GM20431 (cell line): ENCODE data around the gene CREBBP.
"Not testable (repeated sequence)": the region's sequence is repeated elsewhere in the genome, so short reads cannot be mapped to it uniquely, and the experiment has no call there.

ENCODE experiments used
- in situ Hi-C: fragments of 300-500 bp; cut with MseI, MboI; formaldehyde crosslinking; loops from one replicate; pipeline ENCODE4 v1.15.0; 2020; ENCODE audit warnings: low sequenced_read_pairs; ENCODE audit not compliant: unreplicated experiment

The CREBBP gene

DNA sequence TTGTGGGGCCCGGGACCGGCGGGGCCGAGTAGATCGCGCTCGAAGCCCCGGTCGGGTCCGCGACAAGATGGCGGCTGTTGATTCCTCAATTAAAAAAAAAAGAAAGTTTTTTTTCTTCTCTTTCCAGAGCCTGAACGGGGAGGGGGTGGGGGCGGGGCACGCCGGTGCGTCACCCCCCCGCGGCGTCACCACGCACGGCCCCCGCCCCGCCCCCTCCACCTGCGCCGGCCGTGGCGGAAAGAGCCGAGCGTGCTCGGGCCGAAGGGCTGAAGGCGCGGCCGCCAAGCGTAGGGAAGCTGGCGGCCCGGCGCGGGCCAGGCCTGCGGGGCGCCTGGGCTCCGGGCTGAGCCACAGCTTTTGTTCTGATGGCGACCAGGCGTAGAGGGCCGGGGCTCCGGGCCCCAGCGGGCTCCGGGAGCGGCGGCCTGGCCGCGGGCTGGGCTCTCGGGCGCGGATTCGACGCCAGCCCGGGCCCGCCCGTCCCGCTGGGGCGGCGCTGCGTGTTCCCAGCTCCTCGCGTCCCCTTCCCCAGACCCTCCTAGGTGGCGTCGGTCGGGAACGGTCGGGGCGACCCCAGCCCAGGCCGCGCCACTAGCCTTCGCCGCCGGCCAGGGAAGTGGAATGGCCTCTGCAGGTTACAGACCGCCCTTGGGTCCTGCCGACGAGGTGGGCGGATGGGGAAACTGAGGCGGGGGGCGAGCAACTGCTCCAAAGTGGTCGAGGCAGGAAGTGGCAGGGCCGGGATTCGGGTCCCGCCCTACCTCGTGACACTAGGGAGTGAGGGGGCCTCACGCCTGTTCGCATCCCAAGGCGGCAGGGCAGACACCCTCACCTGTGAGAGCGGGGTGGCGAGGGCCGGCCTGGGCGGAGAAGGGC lies at the start of gene CREBBP:
CREBBP (minus strand) TSS at position 91 of the 876 bp plus-strand sequence. CDS start 797 bp downstream, outside the sequence.
- in situ Hi-C loops: loop anchor here (25.0 kb wide), 1 partner anchor 194 kb away; no protein-coding TSS in a partner anchor

DNA sequence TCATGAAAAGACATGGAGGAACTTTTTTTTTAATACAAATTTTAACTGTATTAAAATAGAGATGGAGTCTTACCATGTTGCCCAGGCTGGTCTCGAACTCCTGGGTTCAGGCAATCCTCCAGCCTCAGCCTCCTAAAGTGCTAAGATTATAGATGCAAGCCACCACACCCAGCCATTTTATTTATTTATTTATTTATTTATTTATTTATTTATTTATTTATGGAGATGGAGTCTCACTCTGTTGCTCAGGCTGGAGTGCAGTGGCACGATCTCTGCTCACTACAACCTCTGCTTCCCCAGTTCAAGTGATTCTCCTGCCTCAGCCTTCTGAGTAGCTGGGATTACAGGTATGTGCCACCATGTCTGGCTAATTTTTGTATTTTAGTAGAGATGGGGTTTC lies 46.6 kb upstream of the CREBBP start:
- in situ Hi-C loops: not testable (repeated sequence)

DNA sequence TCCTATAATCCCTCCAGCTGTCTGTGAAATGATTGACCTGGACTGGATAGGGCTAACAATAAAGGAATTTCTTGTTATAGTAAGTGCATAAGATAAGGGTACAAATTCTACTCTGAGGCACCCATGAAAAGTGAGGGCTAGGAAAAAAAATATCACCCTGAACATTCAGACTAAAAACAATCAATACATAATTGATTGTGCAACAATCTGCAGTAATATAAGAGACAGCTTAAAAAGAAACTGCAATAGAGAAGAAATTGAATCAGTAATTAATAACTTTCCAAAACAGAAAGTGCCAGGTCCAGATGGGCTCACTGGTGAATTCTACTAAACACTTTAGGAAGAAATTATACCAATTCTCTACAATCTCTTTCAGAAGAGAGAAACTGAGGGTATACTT lies 44.2 kb upstream of the CREBBP start:
- in situ Hi-C loops: no loop called here

DNA sequence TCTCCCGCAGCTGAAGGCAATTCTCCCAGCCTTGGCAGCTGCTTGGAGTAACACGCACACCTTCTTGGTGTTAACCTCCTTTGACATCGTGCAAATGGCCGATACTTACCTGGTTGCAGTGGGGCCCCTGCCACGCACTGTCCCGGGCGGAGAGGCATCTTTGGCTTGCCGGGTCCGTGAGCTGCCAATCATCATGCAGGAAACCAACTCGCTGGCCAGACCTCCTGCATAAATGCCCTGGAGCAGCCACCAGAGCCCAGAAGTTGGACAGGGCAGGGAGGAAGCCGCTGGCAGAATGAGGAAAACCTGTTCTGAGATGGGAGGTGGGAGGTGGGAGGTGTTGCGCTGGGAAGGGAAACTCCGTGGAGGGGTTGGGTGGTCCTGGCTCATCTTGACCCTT lies 41.7 kb upstream of the CREBBP start:
- in situ Hi-C loops: no loop called here

DNA sequence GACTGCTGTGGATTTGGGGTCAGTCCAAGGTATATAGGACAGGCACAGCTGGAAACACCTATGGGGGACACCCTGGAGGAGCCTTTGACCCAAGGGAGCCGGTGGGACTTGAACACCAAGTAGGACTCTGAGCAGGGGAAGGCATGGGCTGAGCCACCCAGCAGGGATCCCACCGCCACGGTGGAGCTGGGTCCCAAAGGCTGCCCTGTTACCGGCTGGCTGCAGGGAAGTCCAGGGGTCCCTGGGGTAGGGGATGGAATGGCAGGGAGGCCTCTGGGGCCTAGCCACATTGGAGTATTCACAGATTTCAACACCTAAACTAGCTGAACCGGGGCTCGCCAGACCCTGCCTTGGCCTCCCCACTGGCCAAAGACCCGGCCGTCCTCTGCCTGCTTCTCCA lies 39.7 kb upstream of the CREBBP start:
- in situ Hi-C loops: no loop called here

DNA sequence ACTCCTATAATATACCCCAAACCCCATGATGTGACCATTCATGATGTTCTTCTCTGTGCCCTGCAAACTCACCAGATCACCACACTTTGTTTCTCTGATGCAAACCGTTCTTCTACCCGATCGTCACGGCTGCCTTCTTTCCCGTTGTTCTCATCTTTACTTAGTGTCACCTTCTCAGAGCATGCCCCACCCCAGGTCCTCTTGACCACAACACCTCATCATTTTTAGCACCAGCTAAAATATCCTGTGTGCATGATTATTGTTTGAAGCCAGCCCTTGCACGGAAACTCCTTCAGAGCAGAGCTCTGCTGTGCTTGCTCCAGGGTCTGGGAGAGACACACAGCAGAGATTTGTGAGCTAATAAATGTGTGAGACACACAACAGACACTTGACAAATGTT lies 38.9 kb upstream of the CREBBP start:
- in situ Hi-C loops: no loop called here

DNA sequence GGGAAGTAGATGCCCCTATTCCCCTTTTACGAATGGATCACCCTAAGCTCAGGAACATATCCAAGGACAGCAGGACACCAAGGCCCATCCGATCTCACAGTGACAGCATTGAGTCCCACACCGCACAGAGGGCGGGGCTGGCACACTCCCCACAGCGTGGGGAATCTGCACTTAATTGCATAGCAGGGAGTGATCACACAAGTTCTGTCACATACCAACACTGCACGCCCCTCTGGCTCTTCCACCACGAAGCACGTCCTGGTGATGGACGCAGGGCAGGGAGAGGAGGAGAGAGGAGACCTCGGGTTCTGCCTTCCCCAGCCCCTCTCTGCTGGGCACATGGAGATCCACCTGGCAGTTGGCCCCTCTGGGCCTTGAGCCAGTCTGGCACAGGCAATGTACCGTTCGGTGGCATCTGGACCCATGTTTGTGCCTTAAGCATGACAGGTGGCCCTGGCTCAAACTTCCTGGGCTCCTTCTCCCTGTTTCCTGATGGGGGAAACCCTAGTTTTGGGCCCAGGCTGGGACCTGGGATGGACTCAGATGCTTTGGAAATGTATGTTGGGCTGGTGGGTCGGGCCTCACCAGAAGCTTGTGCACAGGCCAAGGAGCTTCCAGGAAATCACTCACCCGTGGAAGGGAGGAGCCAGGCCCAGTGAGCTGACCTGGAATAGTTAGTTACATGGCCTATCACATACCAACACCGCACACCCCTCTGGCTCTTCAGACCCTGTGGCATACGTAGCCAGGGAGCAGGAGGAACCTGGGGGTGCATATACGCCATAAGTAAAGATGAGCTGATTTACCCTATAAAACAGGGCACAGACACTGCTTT lies 35.1 kb upstream of the CREBBP start:
- in situ Hi-C loops: no loop called here

DNA sequence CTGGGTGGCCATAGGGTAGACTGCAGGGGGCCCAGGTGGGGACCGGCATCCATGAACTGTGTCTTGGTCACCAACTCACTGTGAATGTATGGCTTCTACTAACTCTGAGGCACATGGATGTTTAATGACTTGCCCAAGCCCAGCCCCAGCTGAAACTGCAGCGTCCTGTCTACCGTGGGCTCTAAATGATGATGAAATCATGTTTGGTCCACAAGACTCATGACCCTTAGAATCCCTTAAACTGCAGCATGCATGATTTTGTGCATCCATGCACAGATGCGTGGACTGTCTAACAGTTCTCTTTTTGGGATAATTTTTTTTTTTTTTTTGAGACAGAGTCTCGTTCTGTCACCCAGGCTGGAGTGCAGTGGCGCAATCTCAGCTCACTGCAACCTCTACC lies 32.4 kb upstream of the CREBBP start:
- in situ Hi-C loops: no loop called here

DNA sequence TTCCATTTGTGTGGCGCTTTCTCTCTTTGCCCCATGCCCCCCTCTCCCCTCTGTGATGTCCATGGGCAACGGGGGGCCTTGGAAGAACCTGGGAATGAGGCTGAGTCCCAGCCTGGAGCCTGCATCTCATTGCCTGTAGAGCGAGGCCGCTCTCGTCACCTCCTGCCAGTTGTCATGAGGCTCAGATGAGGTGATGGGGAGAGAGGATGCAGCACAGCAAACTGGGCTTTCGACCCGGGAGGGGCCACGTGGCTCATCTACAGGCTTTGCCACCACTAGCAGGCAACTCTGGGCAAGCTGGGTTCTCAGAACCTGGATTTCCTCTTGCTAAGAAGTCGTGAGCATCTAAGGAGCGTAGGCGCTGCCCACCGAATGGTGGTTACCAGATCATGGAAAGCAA lies 31.9 kb upstream of the CREBBP start:
- in situ Hi-C loops: no loop called here

DNA sequence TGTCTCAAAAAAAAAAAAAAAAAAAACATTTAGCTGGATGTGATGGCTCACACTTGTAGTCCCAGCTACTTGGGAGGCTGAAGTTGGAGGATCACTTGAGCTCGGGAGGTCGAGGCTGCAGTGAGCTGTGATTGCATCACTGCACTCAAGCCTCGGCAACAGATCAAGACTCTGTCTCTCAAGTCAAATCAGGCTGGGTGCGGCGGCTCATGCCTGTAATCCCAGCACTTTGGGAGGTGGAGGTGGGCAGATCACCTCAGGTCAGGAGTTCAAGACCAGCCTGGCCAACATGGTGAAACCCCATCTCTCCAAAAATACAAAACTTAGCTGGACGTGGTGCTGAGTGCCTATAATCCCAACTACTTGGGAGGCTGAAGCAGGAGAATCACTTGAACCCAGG lies 31.2 kb upstream of the CREBBP start:
- in situ Hi-C loops: not testable (repeated sequence)

DNA sequence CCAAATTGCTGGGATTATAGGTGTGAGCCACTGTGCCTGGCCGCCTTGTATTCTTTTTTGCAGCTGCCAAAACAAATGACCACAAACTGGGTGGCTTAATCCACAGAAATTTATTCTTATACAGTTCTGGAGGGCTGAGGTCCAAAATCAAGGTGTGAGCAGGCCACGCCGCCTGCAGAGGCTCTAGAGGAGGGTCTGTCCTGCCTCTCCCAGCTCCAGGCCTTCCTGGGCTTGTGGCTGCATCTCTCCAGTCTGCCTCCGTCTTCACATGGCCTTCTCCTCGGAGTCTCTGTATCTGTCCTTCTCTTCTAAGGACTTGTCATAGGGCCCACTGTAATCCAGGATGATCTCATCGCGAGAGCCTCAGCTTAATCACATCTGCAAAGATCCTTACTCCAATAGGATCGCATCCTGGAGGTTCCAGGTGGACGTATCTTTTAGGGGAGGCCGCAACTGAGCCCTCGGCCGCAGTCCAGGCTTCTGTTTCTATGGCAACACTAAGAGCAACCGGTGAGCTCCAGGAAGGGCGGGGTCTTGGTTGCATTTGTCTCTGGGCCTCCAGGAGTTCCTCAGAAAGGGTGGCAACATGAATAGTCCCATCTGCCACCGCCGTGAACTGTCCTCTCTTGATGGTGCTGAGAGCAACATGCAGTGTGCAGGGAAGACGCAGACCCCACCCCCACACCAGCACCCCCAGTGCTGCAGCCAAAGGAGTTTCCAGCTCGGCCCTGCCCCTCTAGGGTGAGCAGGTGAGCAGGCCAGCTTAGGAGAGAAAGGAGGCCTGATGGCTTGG lies 29.5 kb upstream of the CREBBP start:
- in situ Hi-C loops: no loop called here

DNA sequence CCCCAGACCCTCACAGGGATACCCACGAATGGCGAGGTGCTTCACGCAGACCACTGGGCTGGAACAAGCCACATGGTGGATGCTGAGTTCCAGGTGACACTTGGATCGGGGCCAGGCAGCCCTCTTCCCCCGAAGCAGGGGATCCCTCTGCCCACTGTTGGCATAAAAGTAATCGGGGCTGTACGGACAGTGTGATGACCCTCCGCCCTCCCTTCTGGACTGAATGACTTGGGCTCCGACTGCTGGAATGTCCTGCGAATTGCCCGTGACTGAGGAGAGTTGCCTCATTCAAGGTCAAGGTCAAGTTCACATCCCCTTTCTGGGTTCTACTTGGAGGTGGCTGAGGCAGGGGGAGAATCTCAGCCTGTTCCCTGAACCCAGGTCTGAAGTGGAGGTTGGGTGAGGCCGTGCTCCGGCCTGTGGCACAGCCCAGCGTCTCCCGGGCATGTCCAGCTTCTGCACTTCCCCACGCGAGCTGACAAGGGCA lies 28.5 kb upstream of the CREBBP start:
- in situ Hi-C loops: no loop called here

DNA sequence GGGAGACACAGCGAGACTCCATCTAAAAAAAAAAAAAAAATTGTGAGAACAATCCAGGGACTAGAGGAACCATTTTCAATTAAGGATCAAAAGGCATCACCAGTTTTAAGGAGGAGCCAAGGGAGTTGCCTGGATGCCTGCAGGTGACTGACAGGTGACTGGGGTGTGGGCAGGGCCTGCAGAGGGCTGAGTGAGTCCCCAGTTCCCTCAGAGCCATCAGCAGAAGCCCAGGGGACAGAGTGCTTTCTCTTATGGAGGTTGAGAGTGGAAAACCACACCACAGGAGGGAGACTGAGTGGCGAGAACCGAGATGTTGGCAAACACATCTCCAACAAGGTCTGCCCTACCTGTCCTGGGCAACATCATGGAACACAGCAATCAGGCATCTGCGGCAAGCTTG lies 27.1 kb upstream of the CREBBP start:
- in situ Hi-C loops: no loop called here

DNA sequence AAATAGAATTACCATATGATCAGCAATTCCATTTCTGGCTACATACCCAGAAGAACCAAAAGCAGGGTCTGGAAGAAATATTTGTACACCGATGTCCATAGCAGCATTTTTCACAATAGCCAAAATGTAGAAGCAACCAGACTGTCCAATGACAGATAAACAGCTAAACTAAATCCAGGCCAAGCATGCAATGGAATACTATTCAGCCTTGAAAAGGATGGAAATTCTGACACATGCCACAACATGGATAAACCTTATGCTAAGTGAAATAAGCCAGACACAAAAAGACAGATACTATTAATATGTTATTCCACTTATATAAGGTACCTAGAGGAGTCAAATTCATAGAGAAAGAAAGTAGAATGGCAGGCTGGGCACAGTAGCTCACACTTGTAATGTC lies 25.9 kb upstream of the CREBBP start:
- in situ Hi-C loops: no loop called here

DNA sequence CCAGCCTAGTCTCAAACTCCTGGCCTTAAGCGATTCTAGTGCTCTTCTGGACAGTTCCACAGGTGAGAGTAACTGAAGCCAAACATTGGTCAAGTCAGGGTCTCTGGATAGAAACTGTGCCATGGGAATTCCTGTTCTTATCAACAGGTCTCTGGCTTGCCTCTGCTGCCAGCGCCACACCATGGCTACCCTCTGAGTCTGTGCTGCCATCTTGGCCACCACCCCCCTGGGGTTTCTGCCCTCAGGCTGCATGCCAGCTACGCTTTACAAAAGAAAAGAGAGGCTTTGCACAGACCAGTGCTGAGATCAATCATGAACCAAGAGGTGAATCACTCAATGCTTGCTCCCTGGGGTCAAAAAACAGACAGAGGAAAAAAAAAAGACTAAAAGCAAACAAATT lies 24.4 kb upstream of the CREBBP start:
- in situ Hi-C loops: no loop called here

DNA sequence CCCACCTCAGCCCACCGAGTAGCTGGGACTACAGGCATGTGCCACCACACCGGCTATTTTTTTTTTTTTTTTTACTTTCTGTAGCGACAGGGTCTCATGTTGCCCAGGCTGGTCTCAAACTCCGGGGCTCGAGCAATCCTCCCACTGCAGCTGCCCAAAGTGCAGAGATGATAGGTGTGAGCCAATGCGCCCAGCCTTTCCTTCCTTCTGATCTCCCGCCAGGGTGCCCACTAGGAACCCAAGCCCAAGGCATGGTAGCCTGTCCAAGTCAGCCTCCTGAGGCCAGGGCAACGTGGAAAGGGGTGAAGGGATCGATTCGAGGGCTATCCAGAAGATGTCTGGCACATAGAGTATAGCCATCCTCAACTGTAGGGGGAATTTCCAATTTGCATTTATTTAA lies 9.6 kb upstream of the CREBBP start:
- in situ Hi-C loops: loop anchor here (25.0 kb wide), 1 partner anchor 203 kb away; no protein-coding TSS in a partner anchor

DNA sequence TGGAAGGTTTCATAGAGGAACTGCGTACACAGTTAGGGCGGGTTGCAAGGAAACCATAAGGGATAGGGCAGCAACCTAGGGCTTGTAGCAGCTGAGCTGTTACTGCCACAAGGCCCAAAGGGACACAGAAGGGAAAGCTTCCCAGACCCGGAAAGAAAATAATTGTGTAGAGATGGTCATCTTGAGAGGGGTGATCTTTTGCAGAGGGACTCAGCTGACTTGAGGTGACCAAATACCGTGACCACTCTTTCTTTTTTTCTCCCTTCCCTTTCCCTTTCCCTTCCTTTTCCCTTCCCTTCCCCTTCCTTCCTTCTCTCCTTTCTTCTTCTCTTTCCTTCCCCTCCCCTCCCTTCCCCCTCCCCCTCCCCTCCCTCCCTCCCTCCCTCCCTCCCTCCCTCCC lies 8.5 kb upstream of the CREBBP start:
- in situ Hi-C loops: loop anchor here (25.0 kb wide), 1 partner anchor 202 kb away; no protein-coding TSS in a partner anchor

DNA sequence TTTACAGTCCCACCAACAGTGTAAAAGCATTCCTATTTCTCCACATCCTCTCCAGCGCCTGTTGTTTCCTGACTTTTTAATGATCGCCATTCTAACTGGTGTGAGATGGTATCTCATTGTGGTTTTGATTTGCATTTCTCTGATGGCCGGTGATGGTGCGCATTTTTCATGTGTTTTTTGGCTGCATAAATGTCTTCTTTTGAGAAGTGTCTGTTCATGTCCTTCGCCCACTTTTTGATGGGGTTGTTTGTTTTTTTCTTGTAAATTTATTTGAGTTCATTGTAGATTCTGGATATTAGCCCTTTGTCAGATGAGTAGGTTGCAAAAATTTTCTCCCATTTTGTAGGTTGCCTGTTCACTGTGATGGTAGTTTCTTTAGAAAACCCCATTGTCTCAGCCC lies 5.5 kb upstream of the CREBBP start:
- in situ Hi-C loops: loop anchor here (25.0 kb wide), 1 partner anchor 199 kb away; no protein-coding TSS in a partner anchor

DNA sequence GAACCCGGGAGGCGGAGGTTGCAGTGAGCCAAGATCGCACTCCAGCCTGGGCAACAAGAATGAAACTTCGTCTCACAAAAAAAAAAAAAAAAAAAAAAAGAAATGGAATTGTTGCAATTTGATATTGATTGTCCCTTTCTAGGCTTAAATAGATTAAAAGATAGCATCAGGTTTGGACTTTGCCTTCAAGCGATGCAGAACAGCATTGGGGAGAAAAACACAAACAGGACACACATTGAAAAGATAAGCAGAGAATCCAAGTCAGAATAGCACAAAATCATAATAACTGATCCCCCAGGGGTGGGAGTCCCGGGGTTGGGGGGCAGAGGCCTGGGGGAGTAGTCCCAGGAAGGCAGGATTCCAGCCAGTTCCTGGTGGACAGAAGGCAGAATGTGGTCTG lies 3.9 kb upstream of the CREBBP start:
- in situ Hi-C loops: loop anchor here (25.0 kb wide), 1 partner anchor 197 kb away; no protein-coding TSS in a partner anchor

DNA sequence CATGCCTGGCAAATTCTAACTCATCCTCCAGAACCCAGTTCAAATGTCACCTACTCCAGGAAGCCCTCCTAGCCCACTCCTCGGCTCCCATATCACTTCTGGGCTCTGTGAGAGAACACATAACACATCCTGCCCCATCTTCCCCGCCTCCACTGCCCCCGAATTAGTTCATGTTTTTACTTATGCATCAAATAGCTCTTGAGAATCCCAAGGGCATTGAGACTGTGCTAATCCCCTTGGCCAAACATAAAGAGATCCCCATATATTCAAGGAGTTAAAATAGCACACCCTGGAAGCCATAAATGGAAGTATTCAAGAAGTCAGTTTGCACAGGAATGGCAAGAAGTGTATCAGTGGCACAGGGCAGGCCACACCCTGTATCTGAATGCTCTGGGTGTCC lies 2.0 kb upstream of the CREBBP start:
- in situ Hi-C loops: loop anchor here (25.0 kb wide), 1 partner anchor 195 kb away; no protein-coding TSS in a partner anchor
